Muscle layer of colon (tissue), 2 donors: Measurements from ENCODE around the gene TNFRSF6B.

ENCODE experiments used
- H3K27ac ChIP-seq: one replicate; pipeline ENCODE4 v1.7.0; 2013; ENCODE audit warnings: low read depth, mild to moderate bottlenecking, low read length, moderate library complexity
- H3K27me3 ChIP-seq, 2 donors: one replicate each; pipeline ENCODE4 v1.7.0; 2013; ENCODE audit warnings: low read length in 2 of 2, mild to moderate bottlenecking in 2 of 2; ENCODE audit not compliant: insufficient read depth in 2 of 2, control insufficient read depth in 1 of 2
- H3K36me3 ChIP-seq: one replicate; pipeline ENCODE4 v1.7.0; 2013; ENCODE audit warnings: mild to moderate bottlenecking, low read length; ENCODE audit not compliant: insufficient read depth
- H3K4me1 ChIP-seq: one replicate; pipeline ENCODE4 v1.7.0; 2013; ENCODE audit warnings: mild to moderate bottlenecking, low read length; ENCODE audit not compliant: insufficient read depth
- H3K4me3 ChIP-seq, 2 donors: one replicate each; pipeline ENCODE4 v1.7.0; 2013; ENCODE audit warnings: low read length in 2 of 2, low read depth in 1 of 2, mild to moderate bottlenecking in 1 of 2, moderate library complexity in 1 of 2
- H3K9ac ChIP-seq: one replicate; pipeline ENCODE4 v1.7.0; 2013; ENCODE audit warnings: low read length
- H3K9me3 ChIP-seq: one replicate; pipeline ENCODE4 v1.7.0; 2013; ENCODE audit warnings: mild to moderate bottlenecking, low read length
- donor health status: abdominal sarcoma.
- donor health status: Adenocarcinoma of cecum.

The TNFRSF6B gene

DNA sequence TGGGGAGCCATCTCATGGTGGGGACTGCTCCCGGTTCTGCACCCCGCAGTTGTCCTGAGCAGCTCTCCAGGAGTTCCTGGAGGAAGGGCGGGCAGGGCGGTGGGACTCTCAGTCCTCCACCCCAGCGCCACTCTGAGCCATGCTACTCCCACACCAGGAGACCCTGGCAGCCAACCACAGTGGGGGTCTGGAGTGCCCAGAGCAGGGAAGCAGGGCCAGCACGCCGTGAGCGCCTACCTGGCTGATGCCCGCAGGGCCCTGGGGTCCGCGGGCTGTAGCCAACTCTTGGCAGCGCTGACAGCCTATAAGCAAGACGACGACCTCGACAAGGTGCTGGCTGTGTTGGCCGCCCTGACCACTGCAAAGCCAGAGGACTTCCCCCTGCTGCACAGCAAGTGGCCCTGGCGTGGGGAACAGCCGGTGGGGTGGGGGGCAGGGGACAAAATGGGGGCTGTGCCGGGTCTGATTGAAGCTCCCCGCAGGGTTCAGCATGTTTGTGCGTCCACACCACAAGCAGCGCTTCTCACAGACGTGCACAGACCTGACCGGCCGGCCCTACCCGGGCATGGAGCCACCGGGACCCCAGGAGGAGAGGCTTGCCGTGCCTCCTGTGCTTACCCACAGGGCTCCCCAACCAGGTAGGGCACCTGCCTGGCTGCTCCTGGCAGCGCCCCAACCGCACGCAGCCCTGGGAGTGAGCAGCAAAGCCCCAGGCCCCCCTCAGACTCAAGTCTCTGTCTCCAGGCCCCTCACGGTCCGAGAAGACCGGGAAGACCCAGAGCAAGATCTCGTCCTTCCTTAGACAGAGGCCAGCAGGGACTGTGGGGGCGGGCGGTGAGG, 1.6 kb upstream of the TNFRSF6B start:
- Histone ChIP-seq H3K27me3 (no peaks in the 10 kb centered on the region), H3K4me1 (no peaks in the 10 kb centered on the region), H3K27ac (no peak overlapping the region), H3K4me3 (no peak overlapping the region), H3K9me3 (no peaks in the 10 kb centered on the region), H3K9ac (no peak overlapping the region), H3K36me3 (peaks cover 15% of the 10 kb centered on the region)

- Histone ChIP-seq H3K36me3 (peaks cover 15% of the 10 kb centered on the region), H3K4me1 (no peaks in the 10 kb centered on the region), H3K4me3 (no peak overlapping the region), H3K27me3 (no peaks in the 10 kb centered on the region), H3K27ac (no peak overlapping the region), H3K9me3 (no peaks in the 10 kb centered on the region), H3K9ac (no peak overlapping the region)
These were observed 787 bp upstream of the TNFRSF6B start for GRCh38 chr20:63695424-63696305.

DNA sequence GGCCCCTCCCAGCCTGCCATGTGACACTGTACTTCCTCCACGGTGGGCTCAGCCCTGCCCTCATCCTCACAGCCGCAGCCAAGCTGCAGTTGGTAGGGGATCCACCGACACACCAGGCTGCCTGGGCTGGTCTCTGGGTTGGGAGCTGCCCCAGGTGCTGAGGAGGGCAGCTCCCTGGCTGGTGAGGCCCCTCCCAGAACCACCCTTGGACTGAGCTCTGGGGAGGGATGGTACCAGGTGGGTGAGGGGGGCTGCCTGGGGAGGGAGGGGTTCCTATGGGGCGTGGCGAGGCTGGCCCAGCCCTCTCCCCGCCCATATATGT, 185 bp upstream of the TNFRSF6B start:
- H3K4me3 ChIP-seq, result no peak overlapping the region
- no peaks in the 10 kb centered on the region for H3K4me1 ChIP-seq
- no peak overlapping the region for H3K27ac ChIP-seq
- H3K9me3 ChIP-seq, result no peaks in the 10 kb centered on the region
- no peak overlapping the region for H3K9ac ChIP-seq
- peaks cover 15% of the 10 kb centered on the region for H3K36me3 ChIP-seq
- H3K27me3 ChIP-seq, result no peaks in the 10 kb centered on the region

DNA sequence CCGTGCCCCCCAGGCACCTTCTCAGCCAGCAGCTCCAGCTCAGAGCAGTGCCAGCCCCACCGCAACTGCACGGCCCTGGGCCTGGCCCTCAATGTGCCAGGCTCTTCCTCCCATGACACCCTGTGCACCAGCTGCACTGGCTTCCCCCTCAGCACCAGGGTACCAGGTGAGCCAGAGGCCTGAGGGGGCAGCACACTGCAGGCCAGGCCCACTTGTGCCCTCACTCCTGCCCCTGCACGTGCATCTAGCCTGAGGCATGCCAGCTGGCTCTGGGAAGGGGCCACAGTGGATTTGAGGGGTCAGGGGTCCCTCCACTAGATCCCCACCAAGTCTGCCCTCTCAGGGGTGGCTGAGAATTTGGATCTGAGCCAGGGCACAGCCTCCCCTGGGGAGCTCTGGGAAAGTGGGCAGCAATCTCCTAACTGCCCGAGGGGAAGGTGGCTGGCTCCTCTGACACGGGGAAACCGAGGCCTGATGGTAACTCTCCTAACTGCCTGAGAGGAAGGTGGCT, 960 bp downstream of the TNFRSF6B start:
- Histone ChIP-seq H3K9me3 (no peaks in the 10 kb centered on the region), H3K27ac (no peak overlapping the region), H3K9ac (no peak overlapping the region), H3K36me3 (peaks cover 15% of the 10 kb centered on the region), H3K4me3 (no peak overlapping the region), H3K27me3 (no peaks in the 10 kb centered on the region), H3K4me1 (no peaks in the 10 kb centered on the region)

DNA sequence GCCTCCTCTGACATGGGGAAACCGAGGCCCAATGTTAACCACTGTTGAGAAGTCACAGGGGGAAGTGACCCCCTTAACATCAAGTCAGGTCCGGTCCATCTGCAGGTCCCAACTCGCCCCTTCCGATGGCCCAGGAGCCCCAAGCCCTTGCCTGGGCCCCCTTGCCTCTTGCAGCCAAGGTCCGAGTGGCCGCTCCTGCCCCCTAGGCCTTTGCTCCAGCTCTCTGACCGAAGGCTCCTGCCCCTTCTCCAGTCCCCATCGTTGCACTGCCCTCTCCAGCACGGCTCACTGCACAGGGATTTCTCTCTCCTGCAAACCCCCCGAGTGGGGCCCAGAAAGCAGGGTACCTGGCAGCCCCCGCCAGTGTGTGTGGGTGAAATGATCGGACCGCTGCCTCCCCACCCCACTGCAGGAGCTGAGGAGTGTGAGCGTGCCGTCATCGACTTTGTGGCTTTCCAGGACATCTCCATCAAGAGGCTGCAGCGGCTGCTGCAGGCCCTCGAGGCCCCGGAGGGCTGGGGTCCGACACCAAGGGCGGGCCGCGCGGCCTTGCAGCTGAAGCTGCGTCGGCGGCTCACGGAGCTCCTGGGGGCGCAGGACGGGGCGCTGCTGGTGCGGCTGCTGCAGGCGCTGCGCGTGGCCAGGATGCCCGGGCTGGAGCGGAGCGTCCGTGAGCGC, 1.6 kb downstream of the TNFRSF6B start:
- H3K27me3 ChIP-seq, result no peaks in the 10 kb centered on the region
- H3K4me1 ChIP-seq, result no peaks in the 10 kb centered on the region
- no peaks in the 10 kb centered on the region for H3K9me3 ChIP-seq
- H3K9ac ChIP-seq, result no peak overlapping the region
- peaks cover 15% of the 10 kb centered on the region for H3K36me3 ChIP-seq
- H3K4me3 ChIP-seq, result no peak overlapping the region
- no peak overlapping the region for H3K27ac ChIP-seq

- no peak overlapping the region for H3K27ac ChIP-seq
- H3K27me3 ChIP-seq, result no peaks in the 10 kb centered on the region
- peaks cover 13% of the 10 kb centered on the region for H3K36me3 ChIP-seq
- H3K9ac ChIP-seq, result no peak overlapping the region
- H3K9me3 ChIP-seq, result no peaks in the 10 kb centered on the region
- no peaks in the 10 kb centered on the region for H3K4me1 ChIP-seq
- H3K4me3 ChIP-seq, result no peak overlapping the region
These were observed 2.5 kb downstream of the TNFRSF6B start for GRCh38 chr20:63698739-63699465.

DNA sequence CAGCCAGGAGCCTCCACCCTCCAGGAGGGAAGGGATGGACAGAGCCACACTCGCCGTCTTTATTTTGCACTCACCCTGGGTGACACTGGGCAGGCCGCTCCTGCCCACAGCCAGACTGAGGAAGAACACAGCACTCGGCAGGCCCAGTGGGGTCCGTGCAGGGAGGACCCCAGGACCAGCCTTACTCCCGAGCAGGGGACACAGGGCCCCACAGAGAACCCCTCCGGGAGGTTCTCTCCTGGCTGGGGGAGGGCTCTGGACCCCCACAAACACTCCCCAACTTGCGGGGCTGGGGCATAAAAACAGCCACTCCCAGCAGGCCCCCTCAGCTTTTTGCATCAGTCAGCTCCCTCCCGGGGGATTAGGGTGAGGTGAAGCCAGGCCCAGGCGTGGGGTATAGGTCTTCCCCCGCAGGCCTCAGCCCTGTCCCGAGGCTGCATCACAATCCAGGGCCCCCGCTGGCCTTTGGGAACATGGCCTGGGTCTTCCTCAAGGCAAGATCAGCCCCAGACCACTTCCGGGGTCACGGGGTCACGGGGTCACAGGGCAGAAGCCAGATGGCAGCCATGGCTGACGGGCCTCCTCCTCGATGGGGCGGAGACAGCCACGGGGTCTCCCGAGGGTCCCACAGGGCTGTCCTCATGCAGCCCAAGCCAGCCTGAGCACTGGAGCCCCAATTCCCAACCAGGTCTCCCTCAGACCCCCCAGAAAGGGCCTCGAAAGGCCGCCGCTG, 3.2 kb downstream of the TNFRSF6B start:
- no peaks in the 10 kb centered on the region for H3K4me1 ChIP-seq
- H3K27ac ChIP-seq, result no peak overlapping the region
- H3K9me3 ChIP-seq, result no peaks in the 10 kb centered on the region
- H3K9ac ChIP-seq, result no peak overlapping the region
- H3K36me3 ChIP-seq, result peaks cover 12% of the 10 kb centered on the region
- no peaks in the 10 kb centered on the region for H3K27me3 ChIP-seq
- no peak overlapping the region for H3K4me3 ChIP-seq

- Histone ChIP-seq H3K9me3 (no peaks in the 10 kb centered on the region), H3K36me3 (peaks cover 13% of the 10 kb centered on the region), H3K27ac (no peak overlapping the region), H3K4me1 (no peaks in the 10 kb centered on the region), H3K4me3 (no peak overlapping the region), H3K27me3 (no peaks in the 10 kb centered on the region), H3K9ac (no peak overlapping the region)
These were observed 4.0 kb downstream of the TNFRSF6B start for GRCh38 chr20:63700199-63701050.

DNA sequence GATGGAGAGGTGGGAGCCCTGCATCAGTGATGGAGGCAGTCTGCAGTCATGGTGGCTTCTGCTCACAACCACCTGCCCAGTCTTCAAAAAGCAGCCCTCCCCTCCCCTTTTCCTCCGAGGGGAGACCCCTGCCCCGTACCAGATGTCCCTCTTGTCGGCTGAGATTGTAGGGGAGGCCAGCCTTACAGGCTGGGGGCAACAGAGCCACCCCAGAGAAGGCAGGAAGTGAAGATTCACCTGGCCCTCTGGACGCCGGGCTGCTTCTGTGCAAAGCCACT, 4.5 kb downstream of the TNFRSF6B start:
- Histone ChIP-seq H3K4me3 (no peak overlapping the region), H3K27me3 (no peaks in the 10 kb centered on the region), H3K27ac (no peak overlapping the region), H3K4me1 (peaks cover 2% of the 10 kb centered on the region), H3K36me3 (peaks cover 18% of the 10 kb centered on the region), H3K9ac (no peak overlapping the region), H3K9me3 (no peaks in the 10 kb centered on the region)
